DOHH2 (cell line): ENCODE results near the gene C3orf70.

Experiments used
- EZH2phosphoT487 ChIP-seq: fragments of 200-600 bp; sonication (generic); IDR thresholded peaks from 2 replicates; pipeline ENCODE4 v1.6.1; 2017; ENCODE audit warnings: borderline replicate concordance, mild to moderate bottlenecking, antibody characterized with exemption, low read length, moderate library complexity, mixed read lengths
- TF ChIP-seq, protein P1 (sequence below): fragments of 200-600 bp; sonication (generic); IDR thresholded peaks from one replicate; pipeline ENCODE4 v1.5.1; 2014; ENCODE audit warnings: antibody characterized with exemption, mild to moderate bottlenecking, low read depth, low read length; ENCODE audit not compliant: poor library complexity, severe bottlenecking

DNA sequence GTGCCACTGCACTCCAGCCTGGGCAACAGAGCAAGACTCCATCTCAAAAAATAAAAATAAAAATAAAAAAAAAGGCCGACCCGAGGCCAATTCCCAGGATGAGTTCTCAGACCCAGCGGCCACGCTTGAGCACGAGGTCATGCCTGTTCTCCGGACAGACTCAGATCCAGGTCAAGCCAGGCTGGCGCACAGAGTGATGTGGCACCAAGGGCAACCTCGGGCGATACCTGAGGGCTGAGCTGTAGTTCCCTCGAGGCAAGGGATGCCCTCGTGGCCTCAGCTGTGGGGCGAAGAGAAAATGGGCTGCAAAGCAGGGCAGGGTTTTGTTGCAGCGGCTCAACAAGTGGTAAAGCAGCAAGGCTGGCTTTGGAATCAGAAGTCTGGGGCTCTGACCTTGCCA, 77.3 kb downstream of the C3orf70 start:
- TF ChIP-seq, protein P1, sequence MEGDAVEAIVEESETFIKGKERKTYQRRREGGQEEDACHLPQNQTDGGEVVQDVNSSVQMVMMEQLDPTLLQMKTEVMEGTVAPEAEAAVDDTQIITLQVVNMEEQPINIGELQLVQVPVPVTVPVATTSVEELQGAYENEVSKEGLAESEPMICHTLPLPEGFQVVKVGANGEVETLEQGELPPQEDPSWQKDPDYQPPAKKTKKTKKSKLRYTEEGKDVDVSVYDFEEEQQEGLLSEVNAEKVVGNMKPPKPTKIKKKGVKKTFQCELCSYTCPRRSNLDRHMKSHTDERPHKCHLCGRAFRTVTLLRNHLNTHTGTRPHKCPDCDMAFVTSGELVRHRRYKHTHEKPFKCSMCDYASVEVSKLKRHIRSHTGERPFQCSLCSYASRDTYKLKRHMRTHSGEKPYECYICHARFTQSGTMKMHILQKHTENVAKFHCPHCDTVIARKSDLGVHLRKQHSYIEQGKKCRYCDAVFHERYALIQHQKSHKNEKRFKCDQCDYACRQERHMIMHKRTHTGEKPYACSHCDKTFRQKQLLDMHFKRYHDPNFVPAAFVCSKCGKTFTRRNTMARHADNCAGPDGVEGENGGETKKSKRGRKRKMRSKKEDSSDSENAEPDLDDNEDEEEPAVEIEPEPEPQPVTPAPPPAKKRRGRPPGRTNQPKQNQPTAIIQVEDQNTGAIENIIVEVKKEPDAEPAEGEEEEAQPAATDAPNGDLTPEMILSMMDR = no peak
- TF ChIP-seq EZH2phosphoT487 = no peak
